Fibroblast of mammary gland (primary cell): ENCODE measurements around the gene UBN2.

ENCODE experiments used
- DNase-seq: peaks from one replicate; pipeline ENCODE4 v3.0.0-alpha.2; 2010; ENCODE audit warnings: low read depth
- H3K4me3 ChIP-seq: 2 replicates; pipeline ENCODE4 v1.5.1; 2011; ENCODE audit warnings: low read depth, mild to moderate bottlenecking, low read length, moderate library complexity; ENCODE audit not compliant: control insufficient read depth
- CTCF ChIP-seq: conservative IDR thresholded peaks from 2 replicates; pipeline ENCODE4 v1.5.1; 2011; ENCODE audit warnings: low read depth, low read length, inconsistent platforms; ENCODE audit not compliant: control insufficient read depth, insufficient read depth

UBN2 gene

GRCh38 chr7:139259142-139259541, 28.1 kb downstream of the UBN2 start:
- H3K4me3 ChIP-seq, result no peak overlapping the region
- TF ChIP-seq CTCF, result no peak
- no peak for DNase-seq

GRCh38 chr7:139264220-139264619, 33.2 kb downstream of the UBN2 start:
- DNase-seq, result no peak

GRCh38 chr7:139265673-139266072, 34.6 kb downstream of the UBN2 start:
- DNase-seq, result no peak
- TF ChIP-seq CTCF, result no peak
- no peak overlapping the region for H3K4me3 ChIP-seq

More at GRCh38 chr7:139264220-139264619, 33.2 kb downstream of the UBN2 start:
- no peak for TF ChIP-seq CTCF
- no peak overlapping the region for H3K4me3 ChIP-seq

- no peak overlapping the region for H3K4me3 ChIP-seq
- no peak for DNase-seq
- no peak for TF ChIP-seq CTCF
Observed at GRCh38 chr7:139271718-139272628, 40.9 kb downstream of the UBN2 start.

- no peak for TF ChIP-seq CTCF
- no peak for DNase-seq
- H3K4me3 ChIP-seq, result no peak overlapping the region
Observed at GRCh38 chr7:139284252-139284896, 53.3 kb downstream of the UBN2 start.

- H3K4me3 ChIP-seq, result no peak overlapping the region
- TF ChIP-seq CTCF, result no peak
- DNase-seq, result no peak
Observed at GRCh38 chr7:139286144-139286543, 55.1 kb downstream of the UBN2 start.
